Measurements from ENCODE around the gene STON2. TPM values are rescaled to one million over a fixed set of nuclear protein-coding genes. Genes with fewer than 3 reads are reported as not detected.

STON2 gene
- total RNA-seq, 2 donors from 2014 or later = 8.6 to 14.1 TPM

- H3K36me3 ChIP-seq = no peaks in the 10 kb centered on the region
- TF ChIP-seq CTCF (IDR thresholded peaks at IDR 0.05) = no peak
- no peaks in the 10 kb centered on the region for H3K27me3 ChIP-seq
- no peak overlapping the region for H3K27ac ChIP-seq
- H3K4me1 ChIP-seq = no peaks in the 10 kb centered on the region
- H3K4me3 ChIP-seq = no peak overlapping the region
- H3K9me3 ChIP-seq = no peaks in the 10 kb centered on the region
- no peak for DNase-seq (ENCODE audit: low spot score)
Measured at GRCh38 chr14:81429028-81429427, 28.9 kb upstream of the STON2 start.

GRCh38 chr14:81427348-81428058, 27.4 kb upstream of the STON2 start:
- H3K4me3 ChIP-seq = no peak overlapping the region
- DNase-seq (ENCODE audit: low spot score) = no peak
- peaks cover 0 to 8% of the 10 kb centered on the region in 2 donors for H3K4me1 ChIP-seq
- peak overlapping the region; percentile 1 to 14 for H3K27ac ChIP-seq
- H3K27me3 ChIP-seq = no peaks in the 10 kb centered on the region
- H3K9me3 ChIP-seq = no peaks in the 10 kb centered on the region
- TF ChIP-seq CTCF (IDR thresholded peaks at IDR 0.05) = no peak
- no peaks in the 10 kb centered on the region for H3K36me3 ChIP-seq

- no peak for TF ChIP-seq CTCF (IDR thresholded peaks at IDR 0.05)
- H3K27me3 ChIP-seq = no peaks in the 10 kb centered on the region
- H3K36me3 ChIP-seq = no peaks in the 10 kb centered on the region
- peak overlapping the region; percentile 47 to 62 for H3K27ac ChIP-seq
- H3K9me3 ChIP-seq = no peaks in the 10 kb centered on the region
- no peak for DNase-seq (ENCODE audit: low spot score)
- H3K4me1 ChIP-seq = peaks cover 0 to 8% of the 10 kb centered on the region in 2 donors
- no peak overlapping the region for H3K4me3 ChIP-seq
Measured at GRCh38 chr14:81423504-81423903, 23.4 kb upstream of the STON2 start.

GRCh38 chr14:81418057-81418790, 18.1 kb upstream of the STON2 start:
- H3K27me3 ChIP-seq = no peaks in the 10 kb centered on the region
- H3K4me3 ChIP-seq = no peak overlapping the region
- H3K36me3 ChIP-seq = no peaks in the 10 kb centered on the region
- H3K4me1 ChIP-seq = peaks cover 0 to 7% of the 10 kb centered on the region in 2 donors
- TF ChIP-seq CTCF (IDR thresholded peaks at IDR 0.05) = no peak
- DNase-seq (ENCODE audit: low spot score) = no peak
- H3K9me3 ChIP-seq = no peaks in the 10 kb centered on the region
- H3K27ac ChIP-seq = no peak overlapping the region

GRCh38 chr14:81416981-81417380, 16.9 kb upstream of the STON2 start:
- H3K9me3 ChIP-seq = no peaks in the 10 kb centered on the region
- no peak for TF ChIP-seq CTCF (IDR thresholded peaks at IDR 0.05)
- no peak for DNase-seq (ENCODE audit: low spot score)
- H3K27ac ChIP-seq = no peak overlapping the region
- H3K4me1 ChIP-seq = no peaks in the 10 kb centered on the region
- no peaks in the 10 kb centered on the region for H3K36me3 ChIP-seq
- no peaks in the 10 kb centered on the region for H3K27me3 ChIP-seq
- H3K4me3 ChIP-seq = no peak overlapping the region
